ENCODE measurements around the gene USP49. TPM values are rescaled to one million over a fixed set of nuclear protein-coding genes. Genes with fewer than 3 reads are reported as not detected.

Gene USP49
- total and polyA plus RNA-seq, 2 of the 4 experiments (the other 2 are of a cell fraction) = 1.4 to 2.1 TPM

DNA sequence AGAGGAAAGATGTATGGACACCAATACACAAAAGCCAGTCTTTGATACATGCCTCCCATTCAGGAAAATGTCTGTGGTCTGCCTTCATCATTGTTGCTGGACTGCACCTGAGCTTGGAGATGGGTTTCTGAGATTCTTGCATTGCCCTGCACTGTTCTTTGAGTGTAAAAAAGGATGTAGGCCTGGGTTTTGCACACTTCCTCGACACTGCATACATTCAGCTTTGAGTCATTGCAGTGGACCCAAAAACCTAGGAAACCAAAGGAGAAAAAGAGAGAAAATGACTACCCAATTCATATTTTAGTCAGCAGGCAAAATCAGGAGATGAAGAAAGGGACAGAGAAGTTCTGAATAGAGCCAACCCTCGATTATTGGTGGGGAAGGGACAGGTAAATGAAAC, 98.7 kb downstream of the USP49 start:
- H2BK20ac ChIP-seq (ENCODE audit: low read depth, low read length) = no peak overlapping the region
- no peak overlapping the region for H2AK5ac ChIP-seq (ENCODE audit: low read depth, low read length)
- no peaks in the 10 kb centered on the region for H3K27me3 ChIP-seq (ENCODE audit: control insufficient read depth, insufficient read depth, low read length)
- no peak overlapping the region for H3K23ac ChIP-seq (ENCODE audit: low read depth, low read length)
- no peak overlapping the region for H3K9ac ChIP-seq (ENCODE audit: low read depth, low read length)
- H4K8ac ChIP-seq (ENCODE audit: low read depth in 2 of 2, low read length in 2 of 2) = no peak overlapping the region
- H2AK9ac ChIP-seq (replicated peaks; ENCODE audit: low read depth, low read length, poor library complexity) = no peak overlapping the region
- no peak overlapping the region for H3K18ac ChIP-seq (ENCODE audit: low read depth, low read length)
- in situ Hi-C loops (cut with MboI; ENCODE audit: low sequenced_read_pairs) (no loop called here), intact Hi-C loops (cut with micrococcal nuclease) (no loop called here), dilution Hi-C loops (cut with HindIII; ENCODE audit: low sequenced_read_pairs, unreplicated experiment) (no loop called here)
- H3K79me1 ChIP-seq (ENCODE audit: low read depth in 1 of 2, low read length in 2 of 2) = peaks cover 0 to 13% of the 10 kb centered on the region in 2 experiments; a peak in 2 of 4 replicates
- H3K4me2 ChIP-seq (ENCODE audit: low read depth, low read length) = no peak overlapping the region
- no peaks in the 10 kb centered on the region for H4K20me1 ChIP-seq (ENCODE audit: insufficient read depth, low read length)
- CTCF ChIA-PET = no interaction called here
- H3K56ac ChIP-seq (ENCODE audit: extremely low read depth, insufficient read depth, low read length) = no peak overlapping the region
- H4K91ac ChIP-seq (ENCODE audit: insufficient read depth, low read depth, low read length) = no peak overlapping the region
- peaks cover 23% of the 10 kb centered on the region for H3K36me3 ChIP-seq (ENCODE audit: control insufficient read depth, insufficient read depth, low read length)
- BruUV-seq (replicated peaks) = no TSS peak
- no peaks in the 10 kb centered on the region; the same call in 1 of the 2 replicates for H3K4me1 ChIP-seq (ENCODE audit: control insufficient read depth, insufficient read depth, low read length)
- no peak overlapping the region for H2BK120ac ChIP-seq (ENCODE audit: low read depth, low read length)
- no peak overlapping the region for H2BK5ac ChIP-seq (ENCODE audit: low read depth, low read length, poor library complexity, severe bottlenecking)
- POLR2A ChIA-PET (ENCODE audit: unreplicated experiment) = no interaction called here
- no peak overlapping the region for H3K4me3 ChIP-seq (ENCODE audit: insufficient read depth, low read depth, low read length)
- H3K27ac ChIP-seq (ENCODE audit: insufficient read depth, low read length) = no peak overlapping the region
- no peak overlapping the region for H2AFZ ChIP-seq (replicated peaks; ENCODE audit: low read length, poor library complexity)
- H3K4ac ChIP-seq (ENCODE audit: low read depth, low read length) = no peak overlapping the region
- DNase-seq = no peak
- H2BK15ac ChIP-seq (ENCODE audit: low read depth, low read length) = no peak overlapping the region
- ATAC-seq (ENCODE audit: low read depth) = no peak
- no peaks in the 10 kb centered on the region for H3K9me1 ChIP-seq (ENCODE audit: insufficient read depth, low read length)
- no CpG with 5 or more reads among the region's 2 CpGs for WGBS, 2 experiments (ENCODE audit: extremely low coverage in 2 of 2, insufficient read length in 1 of 2)
- TF ChIP-seq NFE2L2 (IDR thresholded peaks at IDR 0.05; ENCODE audit: low read depth, low read length) (no peak), RCOR1 (IDR thresholded peaks at IDR 0.05; ENCODE audit: insufficient replicate concordance, low read length) (no peak), MAFK (IDR thresholded peaks at IDR 0.05; ENCODE audit: low read depth, low read length) (no peak), CEBPB (IDR thresholded peaks at IDR 0.05; ENCODE audit: low read depth, low read length) (no peak)
- no peaks in the 10 kb centered on the region for H3K9me3 ChIP-seq (ENCODE audit: control insufficient read depth, insufficient read depth, low read length)
- H4K5ac ChIP-seq (ENCODE audit: low read depth, low read length) = no peak overlapping the region
- no peak overlapping the region for H3K14ac ChIP-seq (replicated peaks; ENCODE audit: low read depth, low read length)

Data from IMR-90 (cell line).